ENCODE data around the gene GPR21. TPM values are rescaled to one million over a fixed set of nuclear protein-coding genes. Genes with fewer than 3 reads are reported as not detected.
A peak's percentile ranks its signal among the peaks of the same experiment; 100 is the strongest.

GPR21 gene
- total RNA-seq, 1 donor = 1.4 TPM

- no peaks in the 10 kb centered on the region for H3K9me3 ChIP-seq (ENCODE audit: low read depth, low read length)
- peaks cover 24% of the 10 kb centered on the region for H3K4me1 ChIP-seq (ENCODE audit: insufficient read depth, low read length)
- no peak overlapping the region for H3K27ac ChIP-seq (ENCODE audit: low read depth, low read length)
- TF ChIP-seq CTCF (IDR thresholded peaks at IDR 0.05; ENCODE audit: extremely low read depth, low read depth, low read length) = no peak
- DNase-seq (ENCODE audit: insufficient read length, low spot score, missing footprints) = no peak
- H3K79me2 ChIP-seq (ENCODE audit: insufficient read depth, low read length) = no peaks in the 10 kb centered on the region
- no peak overlapping the region for H3K4me3 ChIP-seq (ENCODE audit: insufficient read depth, low read length)
- H3K4me2 ChIP-seq (ENCODE audit: insufficient read depth, low read length) = no peak overlapping the region
- no peaks in the 10 kb centered on the region for H4K20me1 ChIP-seq (ENCODE audit: insufficient read depth, low read length)
- H2AFZ ChIP-seq (ENCODE audit: low read length) = no peak overlapping the region
- H3K27me3 ChIP-seq (ENCODE audit: insufficient read depth, low read length) = no peaks in the 10 kb centered on the region
- peaks cover 5% of the 10 kb centered on the region for H3K36me3 ChIP-seq (ENCODE audit: insufficient read depth, low read length)
Observed at GRCh38 chr9:123007269-123007668, 26.2 kb upstream of the GPR21 start.

GRCh38 chr9:123008909-123009308 lies 24.6 kb upstream of the GPR21 start:
- H2AFZ ChIP-seq (ENCODE audit: low read length) = no peak overlapping the region

GRCh38 chr9:123011380-123011779 lies 22.1 kb upstream of the GPR21 start:
- Histone ChIP-seq H3K9me3 (ENCODE audit: low read depth, low read length) (no peaks in the 10 kb centered on the region), H3K4me2 (ENCODE audit: insufficient read depth, low read length) (no peak overlapping the region), H3K79me2 (ENCODE audit: insufficient read depth, low read length) (no peaks in the 10 kb centered on the region), H2AFZ (ENCODE audit: low read length) (no peak overlapping the region), H4K20me1 (ENCODE audit: insufficient read depth, low read length) (no peaks in the 10 kb centered on the region), H3K4me3 (ENCODE audit: insufficient read depth, low read length) (no peak overlapping the region), H3K36me3 (ENCODE audit: insufficient read depth, low read length) (peaks cover 7% of the 10 kb centered on the region), H3K27ac (ENCODE audit: low read depth, low read length) (peak overlapping the region; percentile 35), H3K27me3 (ENCODE audit: insufficient read depth, low read length) (no peaks in the 10 kb centered on the region), H3K4me1 (ENCODE audit: insufficient read depth, low read length) (peaks cover 13% of the 10 kb centered on the region)
- no peak for TF ChIP-seq CTCF (IDR thresholded peaks at IDR 0.05; ENCODE audit: extremely low read depth, low read depth, low read length)
- no peak for DNase-seq (ENCODE audit: insufficient read length, low spot score, missing footprints)

More at GRCh38 chr9:123008909-123009308, 24.6 kb upstream of the GPR21 start:
- no peaks in the 10 kb centered on the region for H3K79me2 ChIP-seq (ENCODE audit: insufficient read depth, low read length)
- TF ChIP-seq CTCF (IDR thresholded peaks at IDR 0.05; ENCODE audit: extremely low read depth, low read depth, low read length) = no peak
- no peaks in the 10 kb centered on the region for H4K20me1 ChIP-seq (ENCODE audit: insufficient read depth, low read length)
- peaks cover 17% of the 10 kb centered on the region for H3K4me1 ChIP-seq (ENCODE audit: insufficient read depth, low read length)
- no peak overlapping the region for H3K4me3 ChIP-seq (ENCODE audit: insufficient read depth, low read length)
- no peak overlapping the region for H3K27ac ChIP-seq (ENCODE audit: low read depth, low read length)
- H3K27me3 ChIP-seq (ENCODE audit: insufficient read depth, low read length) = no peaks in the 10 kb centered on the region
- DNase-seq (ENCODE audit: insufficient read length, low spot score, missing footprints) = no peak
- peaks cover 5% of the 10 kb centered on the region for H3K36me3 ChIP-seq (ENCODE audit: insufficient read depth, low read length)
- no peak overlapping the region for H3K4me2 ChIP-seq (ENCODE audit: insufficient read depth, low read length)
- H3K9me3 ChIP-seq (ENCODE audit: low read depth, low read length) = no peaks in the 10 kb centered on the region

- no peaks in the 10 kb centered on the region for H3K79me2 ChIP-seq (ENCODE audit: insufficient read depth, low read length)
- H3K4me3 ChIP-seq (ENCODE audit: insufficient read depth, low read length) = no peak overlapping the region
- no peaks in the 10 kb centered on the region for H3K9me3 ChIP-seq (ENCODE audit: low read depth, low read length)
- DNase-seq (ENCODE audit: insufficient read length, low spot score, missing footprints) = no peak
- peaks cover 13% of the 10 kb centered on the region for H3K36me3 ChIP-seq (ENCODE audit: insufficient read depth, low read length)
- TF ChIP-seq CTCF (IDR thresholded peaks at IDR 0.05; ENCODE audit: extremely low read depth, low read depth, low read length) = no peak
- H3K27me3 ChIP-seq (ENCODE audit: insufficient read depth, low read length) = no peaks in the 10 kb centered on the region
- no peaks in the 10 kb centered on the region for H4K20me1 ChIP-seq (ENCODE audit: insufficient read depth, low read length)
- H3K4me2 ChIP-seq (ENCODE audit: insufficient read depth, low read length) = peak overlapping the region; percentile 14
- H3K4me1 ChIP-seq (ENCODE audit: insufficient read depth, low read length) = peaks cover 13% of the 10 kb centered on the region
- no peak overlapping the region for H2AFZ ChIP-seq (ENCODE audit: low read length)
- peak overlapping the region; percentile 35 for H3K27ac ChIP-seq (ENCODE audit: low read depth, low read length)
Observed at GRCh38 chr9:123011878-123012528, 21.5 kb upstream of the GPR21 start.
